GM10266 (cell line): ENCODE measurements around the gene MPDZ.

Source experiments
- DNase-seq: peaks from one replicate; pipeline ENCODE4 v3.0.0; 2012; ENCODE audit errors: extremely low spot score
- CTCF ChIP-seq: IDR thresholded peaks from 2 replicates; pipeline ENCODE4 v1.5.1; 2012; ENCODE audit warnings: mild to moderate bottlenecking, low read depth; ENCODE audit not compliant: control insufficient read depth, insufficient read depth; ENCODE audit errors: missing control alignments

MPDZ gene

GRCh38 chr9:13146840-13147239, 132.7 kb downstream of the MPDZ start:
- TF ChIP-seq CTCF, result no peak
- no peak for DNase-seq

- DNase-seq, result no peak
- no peak for TF ChIP-seq CTCF
Measured at GRCh38 chr9:13145340-13145739, 134.2 kb downstream of the MPDZ start.

GRCh38 chr9:13144166-13144775, 135.2 kb downstream of the MPDZ start:
- TF ChIP-seq CTCF, result no peak
- no peak for DNase-seq

GRCh38 chr9:13143281-13143680, 136.2 kb downstream of the MPDZ start:
- no peak for DNase-seq
- TF ChIP-seq CTCF, result no peak

GRCh38 chr9:13142776-13143175, 136.7 kb downstream of the MPDZ start:
- no peak for DNase-seq
- TF ChIP-seq CTCF, result no peak

GRCh38 chr9:13141629-13142028, 137.9 kb downstream of the MPDZ start:
- no peak for DNase-seq

More at GRCh38 chr9:13141629-13142028, 137.9 kb downstream of the MPDZ start:
- no peak for TF ChIP-seq CTCF
